Measurements from ENCODE around the gene XXYLT1.
"Not testable (repeated sequence)": the region's sequence is repeated elsewhere in the genome, so short reads cannot be mapped to it uniquely, and the experiment has no call there.

XXYLT1 gene

GRCh38 chr3:195112361-195112791, 158.6 kb downstream of the XXYLT1 start:
- no peak for DNase-seq (ENCODE audit: low read depth in 2 of 2)

GRCh38 chr3:195111766-195112165, 159.2 kb downstream of the XXYLT1 start:
- DNase-seq (ENCODE audit: low read depth in 2 of 2): no peak

GRCh38 chr3:195111319-195111705, 159.6 kb downstream of the XXYLT1 start:
- no peak for DNase-seq (ENCODE audit: low read depth in 2 of 2)

GRCh38 chr3:195110647-195111318, 160.2 kb downstream of the XXYLT1 start:
- DNase-seq (ENCODE audit: low read depth in 2 of 2): no peak

GRCh38 chr3:195109098-195109657, 161.8 kb downstream of the XXYLT1 start:
- DNase-seq (ENCODE audit: low read depth in 2 of 2): no peak

- DNase-seq (ENCODE audit: low read depth in 2 of 2): no peak
Measured at GRCh38 chr3:195107593-195107992, 163.4 kb downstream of the XXYLT1 start.

GRCh38 chr3:195107031-195107430, 163.9 kb downstream of the XXYLT1 start:
- DNase-seq (ENCODE audit: low read depth in 2 of 2): not testable (repeated sequence)

GRCh38 chr3:195106418-195106906, 164.5 kb downstream of the XXYLT1 start:
- peak; percentile 57 to 67 for DNase-seq (ENCODE audit: low read depth in 2 of 2)

- DNase-seq (ENCODE audit: low read depth in 2 of 2): no peak
Measured at GRCh38 chr3:195105841-195106417, 165.0 kb downstream of the XXYLT1 start.

- DNase-seq (ENCODE audit: low read depth in 2 of 2): no peak
Measured at GRCh38 chr3:195105389-195105788, 165.6 kb downstream of the XXYLT1 start.

- no peak for DNase-seq (ENCODE audit: low read depth in 2 of 2)
Measured at GRCh38 chr3:195104340-195104739, 166.6 kb downstream of the XXYLT1 start.

- DNase-seq (ENCODE audit: low read depth in 2 of 2): no peak
Measured at GRCh38 chr3:195103623-195104022, 167.3 kb downstream of the XXYLT1 start.

- DNase-seq (ENCODE audit: low read depth in 2 of 2): no peak
Measured at GRCh38 chr3:195102609-195103467, 168.1 kb downstream of the XXYLT1 start.

- no peak for DNase-seq (ENCODE audit: low read depth in 2 of 2)
Measured at GRCh38 chr3:195101927-195102608, 168.9 kb downstream of the XXYLT1 start.

- DNase-seq (ENCODE audit: low read depth in 2 of 2): no peak
Measured at GRCh38 chr3:195101001-195101583, 169.9 kb downstream of the XXYLT1 start.

- no peak for DNase-seq (ENCODE audit: low read depth in 2 of 2)
Measured at GRCh38 chr3:195099951-195100785, 170.8 kb downstream of the XXYLT1 start.

- DNase-seq (ENCODE audit: low read depth in 2 of 2): no peak
Measured at GRCh38 chr3:195098741-195099525, 172.0 kb downstream of the XXYLT1 start.

- DNase-seq (ENCODE audit: low read depth in 2 of 2): no peak
Measured at GRCh38 chr3:195097331-195098255, 173.4 kb downstream of the XXYLT1 start.
